Measurements from ENCODE around the gene DARS1. TPM values are rescaled to one million over a fixed set of nuclear protein-coding genes. Genes with fewer than 3 reads are reported as not detected.

The DARS1 gene
- total RNA-seq, 1 donor from 2014 or later: 63.1 TPM

DNA sequence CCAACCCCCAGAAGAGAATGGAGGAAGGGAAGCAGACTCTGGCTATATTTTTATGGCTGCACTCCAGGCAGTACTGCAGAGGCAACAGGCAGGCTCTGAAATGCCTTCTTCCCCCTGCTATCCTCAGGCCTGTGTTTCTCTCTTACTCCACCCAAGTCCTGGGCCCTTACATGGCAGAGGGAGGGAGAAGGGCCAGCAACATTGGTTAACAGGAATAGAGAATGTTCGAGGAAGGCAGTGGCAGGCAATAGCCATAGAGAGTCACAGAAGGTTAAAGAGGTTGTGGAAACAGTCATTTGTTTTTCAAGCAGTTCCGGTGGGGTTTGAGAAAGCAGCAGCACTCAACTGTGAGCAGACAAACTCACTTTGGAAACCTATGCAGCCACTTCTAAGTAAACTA, 15.1 kb upstream of the DARS1 start:
- TF ChIP-seq POLR2AphosphoS5 (IDR thresholded peaks at IDR 0.05; ENCODE audit: insufficient read depth in 1 of 2, low read depth in 1 of 2): no peak
- TF ChIP-seq POLR2A (IDR thresholded peaks at IDR 0.05): no peak
- TF ChIP-seq, protein P1, sequence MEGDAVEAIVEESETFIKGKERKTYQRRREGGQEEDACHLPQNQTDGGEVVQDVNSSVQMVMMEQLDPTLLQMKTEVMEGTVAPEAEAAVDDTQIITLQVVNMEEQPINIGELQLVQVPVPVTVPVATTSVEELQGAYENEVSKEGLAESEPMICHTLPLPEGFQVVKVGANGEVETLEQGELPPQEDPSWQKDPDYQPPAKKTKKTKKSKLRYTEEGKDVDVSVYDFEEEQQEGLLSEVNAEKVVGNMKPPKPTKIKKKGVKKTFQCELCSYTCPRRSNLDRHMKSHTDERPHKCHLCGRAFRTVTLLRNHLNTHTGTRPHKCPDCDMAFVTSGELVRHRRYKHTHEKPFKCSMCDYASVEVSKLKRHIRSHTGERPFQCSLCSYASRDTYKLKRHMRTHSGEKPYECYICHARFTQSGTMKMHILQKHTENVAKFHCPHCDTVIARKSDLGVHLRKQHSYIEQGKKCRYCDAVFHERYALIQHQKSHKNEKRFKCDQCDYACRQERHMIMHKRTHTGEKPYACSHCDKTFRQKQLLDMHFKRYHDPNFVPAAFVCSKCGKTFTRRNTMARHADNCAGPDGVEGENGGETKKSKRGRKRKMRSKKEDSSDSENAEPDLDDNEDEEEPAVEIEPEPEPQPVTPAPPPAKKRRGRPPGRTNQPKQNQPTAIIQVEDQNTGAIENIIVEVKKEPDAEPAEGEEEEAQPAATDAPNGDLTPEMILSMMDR (IDR thresholded peaks at IDR 0.05): no peak
- no peak for DNase-seq (ENCODE audit: extremely low spot score in 2 of 2)
- Histone ChIP-seq H3K36me3 (no peaks in the 10 kb centered on the region), H3K27me3 (no peaks in the 10 kb centered on the region), H3K4me1 (no peaks in the 10 kb centered on the region), H3K9me3 (no peaks in the 10 kb centered on the region), H3K4me3 (no peak overlapping the region), H3K27ac (no peak overlapping the region)
- intact Hi-C loops (cut with DNase I): no loop called here

GRCh38 chr2:135999899-136000298, 14.5 kb upstream of the DARS1 start:
- H3K27ac ChIP-seq: no peak overlapping the region

DNA sequence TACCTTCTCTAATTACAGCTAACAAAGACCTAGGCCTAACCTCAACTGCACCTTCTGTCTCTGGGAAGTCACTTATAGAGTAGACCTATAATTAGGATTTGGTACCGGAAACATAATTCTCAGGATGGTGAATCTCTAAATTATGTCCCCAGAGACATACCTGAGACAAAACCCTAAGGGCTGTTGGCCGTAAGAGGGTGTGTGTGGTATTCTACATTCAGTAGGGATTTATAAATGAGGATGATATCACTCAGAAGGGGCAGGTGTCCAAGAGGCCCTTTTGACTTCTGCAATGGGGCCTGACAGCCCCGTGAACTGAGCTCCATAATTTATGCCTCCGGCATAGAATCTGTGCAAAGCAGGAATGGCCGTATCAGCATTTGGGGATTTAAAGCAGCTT, 13.5 kb upstream of the DARS1 start:
- H3K4me1 ChIP-seq: peaks cover 6% of the 10 kb centered on the region
- H3K9me3 ChIP-seq: no peaks in the 10 kb centered on the region
- TF ChIP-seq POLR2A (IDR thresholded peaks at IDR 0.05) (no peak), POLR2AphosphoS5 (IDR thresholded peaks at IDR 0.05; ENCODE audit: insufficient read depth in 1 of 2, low read depth in 1 of 2) (no peak)
- TF ChIP-seq, protein P1 (IDR thresholded peaks at IDR 0.05): no peak
- no peaks in the 10 kb centered on the region for H3K27me3 ChIP-seq
- no peak overlapping the region for H3K4me3 ChIP-seq
- H3K36me3 ChIP-seq: no peaks in the 10 kb centered on the region
- no peak for DNase-seq (ENCODE audit: extremely low spot score in 2 of 2)
- no peak overlapping the region for H3K27ac ChIP-seq
- intact Hi-C loops (cut with DNase I): no loop called here

More at GRCh38 chr2:135999899-136000298, 14.5 kb upstream of the DARS1 start:
- TF ChIP-seq POLR2AphosphoS5 (IDR thresholded peaks at IDR 0.05; ENCODE audit: insufficient read depth in 1 of 2, low read depth in 1 of 2): no peak
- TF ChIP-seq POLR2A (IDR thresholded peaks at IDR 0.05): no peak
- TF ChIP-seq, protein P1 (IDR thresholded peaks at IDR 0.05): no peak
- H3K9me3 ChIP-seq: no peaks in the 10 kb centered on the region
- no peak for DNase-seq (ENCODE audit: extremely low spot score in 2 of 2)
- no peaks in the 10 kb centered on the region for H3K36me3 ChIP-seq
- no peak overlapping the region for H3K4me3 ChIP-seq
- no peaks in the 10 kb centered on the region for H3K27me3 ChIP-seq
- intact Hi-C loops (cut with DNase I): no loop called here
- no peaks in the 10 kb centered on the region for H3K4me1 ChIP-seq

GRCh38 chr2:135997380-135997779, 12.0 kb upstream of the DARS1 start:
- no peaks in the 10 kb centered on the region for H3K9me3 ChIP-seq
- no peak overlapping the region for H3K27ac ChIP-seq
- no peak overlapping the region for H3K4me3 ChIP-seq
- intact Hi-C loops (cut with DNase I): no loop called here
- no peaks in the 10 kb centered on the region for H3K27me3 ChIP-seq
- DNase-seq (ENCODE audit: extremely low spot score in 2 of 2): no peak
- H3K4me1 ChIP-seq: peaks cover 6% of the 10 kb centered on the region
- no peaks in the 10 kb centered on the region for H3K36me3 ChIP-seq
- TF ChIP-seq POLR2A (IDR thresholded peaks at IDR 0.05) (no peak), POLR2AphosphoS5 (IDR thresholded peaks at IDR 0.05; ENCODE audit: insufficient read depth in 1 of 2, low read depth in 1 of 2) (no peak)
- TF ChIP-seq, protein P1 (IDR thresholded peaks at IDR 0.05): no peak

DNA sequence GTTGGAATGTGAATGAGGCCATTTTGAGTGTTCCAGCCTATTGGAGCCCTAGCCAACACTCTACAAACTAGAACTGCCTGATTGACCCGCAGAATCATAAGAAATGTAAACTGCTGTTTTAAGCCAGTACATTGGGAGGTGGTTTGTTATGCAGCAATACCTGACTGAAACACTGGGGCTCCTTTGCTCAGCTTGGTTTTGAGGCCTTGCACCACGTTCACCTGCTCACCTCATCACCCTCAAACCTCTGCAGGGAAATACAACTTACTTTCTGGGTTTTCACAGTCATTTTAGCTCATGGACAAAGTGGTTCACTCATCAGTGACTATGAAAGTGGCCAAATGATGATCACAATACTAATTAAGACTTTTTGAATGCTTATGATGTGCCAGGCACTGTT, 10.9 kb upstream of the DARS1 start:
- TF ChIP-seq POLR2AphosphoS5 (IDR thresholded peaks at IDR 0.05; ENCODE audit: insufficient read depth in 1 of 2, low read depth in 1 of 2) (no peak), POLR2A (IDR thresholded peaks at IDR 0.05) (no peak)
- TF ChIP-seq, protein P1 (IDR thresholded peaks at IDR 0.05): no peak
- no peak for DNase-seq (ENCODE audit: extremely low spot score in 2 of 2)
- no peak overlapping the region for H3K4me3 ChIP-seq
- intact Hi-C loops (cut with DNase I): no loop called here
- no peaks in the 10 kb centered on the region for H3K36me3 ChIP-seq
- H3K9me3 ChIP-seq: no peaks in the 10 kb centered on the region
- H3K27ac ChIP-seq: no peak overlapping the region
- H3K4me1 ChIP-seq: peaks cover 6% of the 10 kb centered on the region
- H3K27me3 ChIP-seq: no peaks in the 10 kb centered on the region

Measured in vagina (tissue), 2 donors.